Measurements from ENCODE around the gene LTBP2.

DNA sequence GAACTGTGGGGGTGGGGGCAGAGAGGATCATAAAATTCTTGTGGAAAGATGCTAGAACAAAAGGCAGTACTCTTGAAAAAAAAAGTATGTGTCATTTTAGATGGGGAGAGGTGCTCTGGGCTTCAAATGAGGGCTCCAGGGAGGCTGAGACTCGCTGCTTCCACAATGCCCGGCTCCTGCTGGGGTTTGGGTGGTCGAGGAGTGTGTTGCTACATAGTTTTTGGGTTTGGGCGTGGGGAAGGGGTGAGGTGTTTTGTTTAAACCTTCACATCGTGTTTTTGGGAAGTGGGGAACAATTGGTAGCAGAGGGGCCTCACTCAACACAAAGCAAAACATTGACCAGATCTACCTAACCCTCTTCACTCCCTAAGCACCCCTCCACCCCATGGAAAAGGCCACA, 110.3 kb downstream of the LTBP2 start:
- TF ChIP-seq POLR2A (IDR thresholded peaks at IDR 0.05), result no peak
- TF ChIP-seq, protein P1, sequence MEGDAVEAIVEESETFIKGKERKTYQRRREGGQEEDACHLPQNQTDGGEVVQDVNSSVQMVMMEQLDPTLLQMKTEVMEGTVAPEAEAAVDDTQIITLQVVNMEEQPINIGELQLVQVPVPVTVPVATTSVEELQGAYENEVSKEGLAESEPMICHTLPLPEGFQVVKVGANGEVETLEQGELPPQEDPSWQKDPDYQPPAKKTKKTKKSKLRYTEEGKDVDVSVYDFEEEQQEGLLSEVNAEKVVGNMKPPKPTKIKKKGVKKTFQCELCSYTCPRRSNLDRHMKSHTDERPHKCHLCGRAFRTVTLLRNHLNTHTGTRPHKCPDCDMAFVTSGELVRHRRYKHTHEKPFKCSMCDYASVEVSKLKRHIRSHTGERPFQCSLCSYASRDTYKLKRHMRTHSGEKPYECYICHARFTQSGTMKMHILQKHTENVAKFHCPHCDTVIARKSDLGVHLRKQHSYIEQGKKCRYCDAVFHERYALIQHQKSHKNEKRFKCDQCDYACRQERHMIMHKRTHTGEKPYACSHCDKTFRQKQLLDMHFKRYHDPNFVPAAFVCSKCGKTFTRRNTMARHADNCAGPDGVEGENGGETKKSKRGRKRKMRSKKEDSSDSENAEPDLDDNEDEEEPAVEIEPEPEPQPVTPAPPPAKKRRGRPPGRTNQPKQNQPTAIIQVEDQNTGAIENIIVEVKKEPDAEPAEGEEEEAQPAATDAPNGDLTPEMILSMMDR (IDR thresholded peaks at IDR 0.05 in 4 of 5, conservative IDR thresholded peaks at IDR 0.05 in 1 of 5), result no peak
